SU-DHL-6 (cell line): ENCODE results near the gene MLLT10.
"Not testable (repeated sequence)": the region's sequence is repeated elsewhere in the genome, so short reads cannot be mapped to it uniquely, and the experiment has no call there.

Experiments
- H2AFZ ChIP-seq: fragments of 200-600 bp; sonication (generic); 2 replicates; pipeline ENCODE4 v1.6.1; 2014; ENCODE audit warnings: low read depth, mild to moderate bottlenecking, moderate library complexity, mixed read lengths, antibody characterized with exemption, low read length; ENCODE audit not compliant: severe bottlenecking
- H3F3A ChIP-seq: fragments of 200-600 bp; shearing (Covaris generic); 2 replicates; pipeline ENCODE4 v1.6.0; 2016; ENCODE audit warnings: antibody characterized with exemption, mild to moderate bottlenecking; ENCODE audit not compliant: insufficient read depth
- H3K27ac ChIP-seq: fragments of 200-600 bp; sonication (generic); 2 replicates; pipeline ENCODE4 v1.5.1; 2016; ENCODE audit warnings: low read depth, mild to moderate bottlenecking, low read length, moderate library complexity, mixed read lengths
- H3K27me3 ChIP-seq: fragments of 200-600 bp; sonication (generic), shearing (Covaris generic); 2 replicates; pipeline ENCODE4 v1.6.0; 2014; ENCODE audit warnings: mild to moderate bottlenecking, low read length
- H3K36me3 ChIP-seq: fragments of 200-600 bp; sonication (generic); 2 replicates; pipeline ENCODE4 v1.6.1; 2014; ENCODE audit warnings: mild to moderate bottlenecking, low read length, mixed read lengths
- H3K4me2 ChIP-seq: fragments of 300-600, 200-600 bp; shearing (Covaris generic), sonication (generic); 2 replicates; pipeline ENCODE4 v1.6.0; 2014; ENCODE audit warnings: low read length, low read depth, mild to moderate bottlenecking; ENCODE audit not compliant: poor library complexity, severe bottlenecking
- H3K4me3 ChIP-seq: fragments of 200-600 bp; sonication (generic); 2 replicates; pipeline ENCODE4 v1.5.1; 2014; ENCODE audit warnings: antibody characterized with exemption, low read length, mild to moderate bottlenecking, mixed read lengths; ENCODE audit not compliant: insufficient read depth, poor library complexity, severe bottlenecking
- H3K79me2 ChIP-seq: fragments of 200-600 bp; sonication (generic); 2 replicates; pipeline ENCODE4 v1.6.1; 2014; ENCODE audit warnings: mild to moderate bottlenecking, low read length, moderate library complexity; ENCODE audit not compliant: insufficient read depth
- H3K9ac ChIP-seq: fragments of 200-600 bp; sonication (generic); 2 replicates; pipeline ENCODE4 v1.7.0; 2014; ENCODE audit warnings: mild to moderate bottlenecking, low read length
- H3K9me2 ChIP-seq: fragments of 200-600 bp; sonication (generic); replicated peaks from 2 replicates; pipeline ENCODE4 v1.6.1; 2014; ENCODE audit warnings: low read length; ENCODE audit not compliant: insufficient read depth
- H3K9me3 ChIP-seq: fragments of 200-600 bp; sonication (generic); 2 replicates; pipeline ENCODE4 v1.6.1; 2014; ENCODE audit warnings: low read length, mixed read lengths; ENCODE audit not compliant: insufficient read depth
- H4K20me1 ChIP-seq: fragments of 200-600 bp; sonication (generic); 2 replicates; pipeline ENCODE4 v1.6.1; 2014; ENCODE audit warnings: low read depth, mild to moderate bottlenecking, antibody characterized with exemption, low read length, moderate library complexity, mixed read lengths
- CTCF ChIP-seq: fragments of 200-600 bp; sonication (generic); IDR thresholded peaks from one replicate; pipeline ENCODE4 v1.5.1; 2017; ENCODE audit warnings: antibody characterized with exemption, mild to moderate bottlenecking, low read length, moderate library complexity; ENCODE audit not compliant: insufficient read depth, poor library complexity, severe bottlenecking
- EZH2phosphoT487 ChIP-seq: fragments of 200-600 bp; sonication (generic), shearing (Covaris generic); conservative IDR thresholded peaks from 2 replicates; pipeline ENCODE4 v1.6.1; 2018; ENCODE audit warnings: mild to moderate bottlenecking, antibody characterized with exemption, low read length, moderate library complexity, mixed read lengths

Gene MLLT10

GRCh38 chr10:21623291-21623690 lies 89.3 kb downstream of the MLLT10 start:
- Histone ChIP-seq H3F3A (no peaks in the 10 kb centered on the region), H3K9ac (no peak overlapping the region), H3K4me3 (no peak overlapping the region), H4K20me1 (no peaks in the 10 kb centered on the region), H3K27ac (no peak overlapping the region), H3K27me3 (no peaks in the 10 kb centered on the region), H2AFZ (no peak overlapping the region), H3K36me3 (0 out of 2 replicates have a peak, but pooled peaks cover 7% of the 10 kb centered on the region), H3K4me2 (no peak overlapping the region), H3K9me2 (no peaks in the 10 kb centered on the region), H3K79me2 (no peaks in the 10 kb centered on the region; the same call in 1 of the 2 replicates), H3K9me3 (no peaks in the 10 kb centered on the region)
- TF ChIP-seq CTCF (no peak), EZH2phosphoT487 (no peak)

GRCh38 chr10:21624421-21624820 lies 90.4 kb downstream of the MLLT10 start:
- H3K79me2 ChIP-seq, H3K9me2 ChIP-seq, H3K9ac ChIP-seq, H2AFZ ChIP-seq, H3K27me3 ChIP-seq, H3F3A ChIP-seq, H3K4me3 ChIP-seq, H3K36me3 ChIP-seq, H3K27ac ChIP-seq, H3K4me2 ChIP-seq, H3K9me3 ChIP-seq, H4K20me1 ChIP-seq: not testable (repeated sequence)

GRCh38 chr10:21624951-21625350 lies 90.9 kb downstream of the MLLT10 start:
- 0 out of 2 replicates have a peak, but pooled peaks cover 7% of the 10 kb centered on the region for H3K36me3 ChIP-seq
- no peak for TF ChIP-seq CTCF
- H3K9me2 ChIP-seq: no peaks in the 10 kb centered on the region
- no peak overlapping the region for H3K27ac ChIP-seq
- no peak overlapping the region for H3K4me2 ChIP-seq
- H2AFZ ChIP-seq: no peak overlapping the region
- H3K79me2 ChIP-seq: no peaks in the 10 kb centered on the region; the same call in 1 of the 2 replicates
- no peaks in the 10 kb centered on the region for H3F3A ChIP-seq
- H3K9me3 ChIP-seq: no peaks in the 10 kb centered on the region
- no peak overlapping the region for H3K9ac ChIP-seq
- H3K27me3 ChIP-seq: no peaks in the 10 kb centered on the region
- no peaks in the 10 kb centered on the region for H4K20me1 ChIP-seq
- no peak overlapping the region for H3K4me3 ChIP-seq

GRCh38 chr10:21625623-21626229 lies 91.7 kb downstream of the MLLT10 start:
- TF ChIP-seq EZH2phosphoT487 (no peak), CTCF (no peak)

More at GRCh38 chr10:21625623-21626229, 91.7 kb downstream of the MLLT10 start:
- Histone ChIP-seq H3K79me2 (no peaks in the 10 kb centered on the region; the same call in 1 of the 2 replicates), H3K4me2 (no peak overlapping the region), H2AFZ (no peak overlapping the region), H3K9me2 (no peaks in the 10 kb centered on the region), H3K27me3 (no peaks in the 10 kb centered on the region), H3K36me3 (0 out of 2 replicates have a peak, but pooled peaks cover 7% of the 10 kb centered on the region), H4K20me1 (no peaks in the 10 kb centered on the region), H3K4me3 (no peak overlapping the region), H3K9me3 (no peaks in the 10 kb centered on the region), H3F3A (no peaks in the 10 kb centered on the region), H3K27ac (no peak overlapping the region), H3K9ac (no peak overlapping the region)
